GM18505 (cell line): ENCODE results near the gene KCNN4.
"Not testable (repeated sequence)": the region's sequence is repeated elsewhere in the genome, so short reads cannot be mapped to it uniquely, and the experiment has no call there.

Experiments
- ATAC-seq: cut with Tn5 transposase; IDR thresholded peaks from one replicate; pipeline ENCODE4 v1.9.1; 2021; ENCODE audit not compliant: unreplicated experiment
- POLR2A ChIP-seq: IDR thresholded peaks from 4 replicates; pipeline ENCODE4 v1.6.1; 2011; ENCODE audit warnings: borderline replicate concordance; ENCODE audit not compliant: insufficient read depth, insufficient read length; ENCODE audit errors: extremely low read depth

The KCNN4 gene

GRCh38 chr19:43780706-43781525 is at the start of gene KCNN4:
Gene KCNN4, minus strand, starts transcription at chr19:43780973. Its CDS starts 112 bp downstream, at chr19:43780861.
- peak; percentile 95 for TF ChIP-seq POLR2A
- no peak for ATAC-seq

- peak; percentile 73 for ATAC-seq
These were observed 46.3 kb upstream of the KCNN4 start, which contains the start of gene ZNF283 for GRCh38 chr19:43826787-43827754. Gene ZNF283, plus strand, starts transcription at chr19:43827321. Its CDS starts 6,184 bp downstream, at chr19:43833505.

GRCh38 chr19:43824572-43824971 is 43.8 kb upstream of the KCNN4 start:
- not testable (repeated sequence) for ATAC-seq

More at GRCh38 chr19:43826787-43827754, 46.3 kb upstream of the KCNN4 start, which contains the start of gene ZNF283:
- peak; percentile 28 for TF ChIP-seq POLR2A

- not testable (repeated sequence) for ATAC-seq
These were observed 43.1 kb upstream of the KCNN4 start for GRCh38 chr19:43823856-43824255.

DNA sequence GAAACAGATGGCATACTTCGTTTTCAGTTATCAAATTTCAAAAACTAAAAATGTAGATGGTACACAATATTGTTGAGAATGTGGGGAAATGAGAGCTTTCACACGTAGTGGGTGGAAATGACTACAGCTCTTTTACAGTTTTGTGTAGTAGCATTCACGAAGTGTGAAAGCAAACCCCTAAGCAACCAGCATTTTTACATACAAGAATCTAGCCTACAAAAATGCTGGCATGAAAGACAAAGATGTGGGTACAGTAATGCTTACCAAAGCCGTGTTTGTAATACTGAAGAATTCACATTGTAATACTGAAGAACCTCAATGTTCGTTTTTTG is 40.1 kb upstream of the KCNN4 start:
- no peak for TF ChIP-seq POLR2A
- ATAC-seq = no peak

- ATAC-seq = no peak
- TF ChIP-seq POLR2A = no peak
These were observed 39.5 kb upstream of the KCNN4 start for GRCh38 chr19:43820098-43820883.

- no peak for ATAC-seq
- no peak for TF ChIP-seq POLR2A
These were observed 37.7 kb upstream of the KCNN4 start for GRCh38 chr19:43818500-43818899.

DNA sequence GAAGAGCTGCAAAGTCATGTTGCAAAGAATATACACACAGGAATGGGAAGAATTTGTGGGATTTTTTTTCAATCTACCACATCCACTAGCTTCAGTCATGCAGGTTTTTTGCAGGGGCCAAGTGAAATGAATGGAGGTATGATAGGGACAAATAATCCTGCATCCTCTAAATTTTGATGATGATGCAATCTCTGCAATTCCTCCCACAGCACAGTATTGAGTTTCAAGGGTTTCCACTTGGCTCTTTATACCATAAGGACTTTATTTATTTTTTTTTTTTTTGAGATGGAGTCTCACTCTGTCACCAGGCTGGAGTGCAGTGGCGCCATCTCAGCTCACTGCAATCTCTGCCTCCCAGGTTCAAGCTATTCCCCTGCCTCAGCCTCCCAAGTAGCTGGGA is 36.7 kb upstream of the KCNN4 start:
- not testable (repeated sequence) for ATAC-seq

- ATAC-seq = no peak
- no peak for TF ChIP-seq POLR2A
These were observed 34.0 kb upstream of the KCNN4 start for GRCh38 chr19:43814663-43815352.

DNA sequence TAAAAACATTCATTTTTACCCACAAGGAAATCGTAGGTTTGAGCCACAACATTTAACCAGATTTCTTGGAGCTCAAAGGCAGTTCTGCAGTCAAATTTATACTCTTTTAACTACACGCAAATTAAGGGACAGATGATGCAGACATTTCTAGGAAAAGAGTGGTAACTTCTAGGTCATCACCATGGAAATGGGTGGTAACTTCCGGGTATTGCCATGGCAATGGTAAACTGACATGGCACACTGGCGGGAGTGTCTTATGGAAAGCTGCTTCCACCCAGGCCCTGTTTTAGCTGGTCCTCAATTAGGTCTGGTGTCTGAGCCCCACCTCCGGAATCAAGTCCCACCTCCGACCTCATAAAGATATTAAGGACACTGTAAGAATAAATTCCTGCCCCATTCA is 31.9 kb upstream of the KCNN4 start:
- ATAC-seq = no peak
- no peak for TF ChIP-seq POLR2A

- no peak for TF ChIP-seq POLR2A
- ATAC-seq = no peak
These were observed 31.5 kb upstream of the KCNN4 start for GRCh38 chr19:43812259-43812658.

DNA sequence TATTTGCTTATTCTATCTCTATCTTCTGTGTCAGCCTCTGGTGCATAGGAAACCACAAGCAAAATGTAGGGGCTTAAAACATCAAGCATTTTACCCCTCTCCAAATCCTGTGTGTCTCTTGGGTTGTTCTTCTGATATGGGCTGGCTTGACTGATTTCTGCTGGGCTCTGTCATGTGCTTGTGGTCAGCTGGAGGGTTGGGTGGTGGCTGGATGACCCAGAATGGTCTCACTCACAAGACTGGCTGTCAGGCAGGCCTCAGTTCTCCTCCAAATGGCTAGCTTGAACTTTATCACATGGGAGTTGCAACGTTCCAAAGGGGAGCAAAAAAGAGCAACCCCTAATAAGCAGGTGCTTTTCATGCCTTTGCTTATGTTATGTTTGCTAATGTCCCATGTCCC is 31.1 kb upstream of the KCNN4 start:
- ATAC-seq = no peak
- TF ChIP-seq POLR2A = no peak

DNA sequence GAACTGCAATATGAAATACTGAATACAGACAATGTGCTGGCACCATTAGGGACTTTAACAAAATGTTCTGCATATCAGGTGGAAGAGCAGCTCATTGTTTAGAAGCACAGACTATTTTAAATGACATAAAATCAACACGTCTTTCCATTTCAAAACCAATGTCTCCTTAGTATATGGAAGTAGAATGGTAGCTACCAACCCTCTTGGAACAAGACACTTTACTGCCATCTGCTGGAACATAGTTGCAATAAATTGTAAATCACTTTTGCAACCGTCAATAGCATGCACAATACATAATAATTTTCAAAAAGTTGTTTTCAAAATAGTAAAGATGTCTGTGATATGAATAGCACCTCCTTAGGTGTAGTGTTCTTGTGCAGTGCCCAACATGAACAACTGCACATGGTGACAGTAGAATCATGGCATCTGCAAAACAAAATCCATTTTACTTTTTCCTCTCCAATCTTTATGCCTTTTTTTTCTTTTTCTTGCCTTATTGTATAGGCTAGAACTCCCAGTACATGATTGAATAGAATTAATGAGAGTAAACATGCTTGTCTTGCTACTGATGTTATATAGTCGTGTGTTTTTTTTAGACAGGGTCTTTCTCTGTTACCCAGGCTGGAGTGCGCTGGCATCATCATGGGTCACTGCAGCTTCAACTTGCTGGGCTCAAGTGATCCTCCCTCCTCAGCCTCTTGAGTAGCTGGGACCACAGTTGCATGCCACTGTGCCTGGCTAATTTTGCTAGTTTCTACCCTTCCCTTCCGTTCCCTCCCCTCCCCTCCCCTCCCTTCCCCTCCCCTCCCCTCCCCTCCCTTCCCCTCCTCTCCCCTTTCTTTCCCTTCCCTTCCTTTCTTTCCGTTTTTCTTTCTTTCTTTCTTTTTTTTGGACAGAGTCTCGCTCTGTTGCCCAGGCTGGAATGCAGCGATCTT is 29.3 kb upstream of the KCNN4 start:
- no peak for TF ChIP-seq POLR2A
- no peak for ATAC-seq
